Measurements from ENCODE around the gene MECP2. TPM values are rescaled to one million over a fixed set of nuclear protein-coding genes. Genes with fewer than 3 reads are reported as not detected.

Gene MECP2
- total and polyA plus RNA-seq, 2 experiments from 2014 or later = 18.1 to 19.4 TPM

GRCh38 chrX:154018518-154019060, 78.9 kb downstream of the MECP2 start:
- 85% methylated on average over 15 of the region's 15 CpGs for WGBS (ENCODE audit: low lambda C conversion rate, missing lambda C conversion rate)
- H3K4me1 ChIP-seq (ENCODE audit: insufficient read depth) = peaks cover 10% of the 10 kb centered on the region
- H3K79me2 ChIP-seq = no peaks in the 10 kb centered on the region

GRCh38 chrX:154017766-154018517, 79.6 kb downstream of the MECP2 start:
- Histone ChIP-seq H3K4me2 (peak overlapping the region; percentile 75), H3K9me3 (ENCODE audit: low read depth) (no peaks in the 10 kb centered on the region), H3K4me3 (no peak overlapping the region), H3K9me2 (replicated peaks; ENCODE audit: insufficient read depth) (no peaks in the 10 kb centered on the region), H3K79me2 (no peaks in the 10 kb centered on the region), H3K36me3 (replicated peaks; ENCODE audit: insufficient read depth, low read depth) (no peaks in the 10 kb centered on the region), H3K27ac (no peak overlapping the region), H4K20me1 (ENCODE audit: insufficient read depth, poor library complexity, severe bottlenecking) (no peaks in the 10 kb centered on the region), H3K4me1 (ENCODE audit: insufficient read depth) (peaks cover 10% of the 10 kb centered on the region), H2AFZ (no peak overlapping the region), H3K27me3 (no peaks in the 10 kb centered on the region)
- no peak for DNase-seq (ENCODE audit: low spot score)
- TF ChIP-seq EZH2 (IDR thresholded peaks at IDR 0.05; ENCODE audit: borderline replicate concordance) (no peak), EZH2phosphoT487 (IDR thresholded peaks at IDR 0.05; ENCODE audit: low read depth, severe bottlenecking, unreplicated experiment) (no peak), CTCF (IDR thresholded peaks at IDR 0.05; ENCODE audit: poor library complexity) (no peak)
- 93% methylated on average over 26 of the region's 26 CpGs for WGBS (ENCODE audit: low lambda C conversion rate, missing lambda C conversion rate)

More at GRCh38 chrX:154018518-154019060, 78.9 kb downstream of the MECP2 start:
- H3K4me2 ChIP-seq = peak overlapping the region; percentile 75
- H3K9me3 ChIP-seq (ENCODE audit: low read depth) = no peaks in the 10 kb centered on the region
- H3K36me3 ChIP-seq (replicated peaks; ENCODE audit: insufficient read depth, low read depth) = no peaks in the 10 kb centered on the region
- no peaks in the 10 kb centered on the region for H3K27me3 ChIP-seq
- DNase-seq (ENCODE audit: low spot score) = no peak
- no peak for TF ChIP-seq EZH2phosphoT487 (IDR thresholded peaks at IDR 0.05; ENCODE audit: low read depth, severe bottlenecking, unreplicated experiment)
- no peak for TF ChIP-seq CTCF (IDR thresholded peaks at IDR 0.05; ENCODE audit: poor library complexity)
- TF ChIP-seq EZH2 (IDR thresholded peaks at IDR 0.05; ENCODE audit: borderline replicate concordance) = no peak
- H2AFZ ChIP-seq = no peak overlapping the region
- peak overlapping the region; percentile 79 for H3K27ac ChIP-seq
- no peak overlapping the region for H3K4me3 ChIP-seq
- H3K9me2 ChIP-seq (replicated peaks; ENCODE audit: insufficient read depth) = no peaks in the 10 kb centered on the region
- H4K20me1 ChIP-seq (ENCODE audit: insufficient read depth, poor library complexity, severe bottlenecking) = no peaks in the 10 kb centered on the region

- no peak for DNase-seq (ENCODE audit: low spot score)
- Histone ChIP-seq H3K79me2 (no peaks in the 10 kb centered on the region), H2AFZ (no peak overlapping the region), H3K9me3 (ENCODE audit: low read depth) (no peaks in the 10 kb centered on the region), H3K4me3 (no peak overlapping the region), H3K27me3 (no peaks in the 10 kb centered on the region), H3K27ac (no peak overlapping the region), H3K9me2 (replicated peaks; ENCODE audit: insufficient read depth) (no peaks in the 10 kb centered on the region), H4K20me1 (ENCODE audit: insufficient read depth, poor library complexity, severe bottlenecking) (no peaks in the 10 kb centered on the region), H3K36me3 (replicated peaks; ENCODE audit: insufficient read depth, low read depth) (no peaks in the 10 kb centered on the region), H3K4me1 (ENCODE audit: insufficient read depth) (peaks cover 10% of the 10 kb centered on the region), H3K4me2 (no peak overlapping the region)
- TF ChIP-seq EZH2phosphoT487 (IDR thresholded peaks at IDR 0.05; ENCODE audit: low read depth, severe bottlenecking, unreplicated experiment) (no peak), CTCF (IDR thresholded peaks at IDR 0.05; ENCODE audit: poor library complexity) (no peak), EZH2 (IDR thresholded peaks at IDR 0.05; ENCODE audit: borderline replicate concordance) (no peak)
- WGBS (ENCODE audit: low lambda C conversion rate, missing lambda C conversion rate) = 89% methylated on average over 24 of the region's 24 CpGs
Measured at GRCh38 chrX:154016366-154017076, 81.0 kb downstream of the MECP2 start.

All from hepatocyte (in vitro differentiated cells).